Measurements from ENCODE around the gene CEBPB.

The CEBPB gene

DNA sequence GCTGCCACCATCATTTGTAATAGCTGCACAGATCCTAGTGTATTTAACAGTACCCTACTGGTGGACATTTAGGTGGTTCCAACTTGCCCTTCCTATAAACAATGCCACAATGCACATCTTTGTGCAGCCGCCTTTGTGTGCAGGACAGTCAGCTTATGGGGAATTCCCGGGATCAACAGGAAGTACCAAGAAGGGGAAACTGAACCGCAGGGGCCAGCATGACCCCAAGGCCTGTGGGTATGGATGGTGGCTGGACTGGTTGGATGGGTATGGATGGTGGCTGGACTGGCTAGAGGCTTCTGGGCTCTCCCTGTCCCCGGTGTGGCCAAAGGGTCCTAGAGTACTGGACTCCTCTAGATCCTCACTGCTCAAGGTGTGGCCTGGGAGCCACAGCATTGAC lies 46.7 kb downstream of the CEBPB start:
- TF ChIP-seq CTCF (IDR thresholded peaks at IDR 0.05; ENCODE audit: borderline replicate concordance, control extremely low read depth, extremely low read depth, insufficient read depth, missing control alignments): no peak
- in situ Hi-C loops (cut with MboI; ENCODE audit: low sequenced_read_pairs, unreplicated experiment): no loop called here
- no peak for DNase-seq (ENCODE audit: low spot score)

- no peak for DNase-seq (ENCODE audit: low spot score)
- no peak for TF ChIP-seq CTCF (IDR thresholded peaks at IDR 0.05; ENCODE audit: borderline replicate concordance, control extremely low read depth, extremely low read depth, insufficient read depth, missing control alignments)
- in situ Hi-C loops (cut with MboI; ENCODE audit: low sequenced_read_pairs, unreplicated experiment): no loop called here
Measured at GRCh38 chr20:50238081-50238800, 47.6 kb downstream of the CEBPB start.

DNA sequence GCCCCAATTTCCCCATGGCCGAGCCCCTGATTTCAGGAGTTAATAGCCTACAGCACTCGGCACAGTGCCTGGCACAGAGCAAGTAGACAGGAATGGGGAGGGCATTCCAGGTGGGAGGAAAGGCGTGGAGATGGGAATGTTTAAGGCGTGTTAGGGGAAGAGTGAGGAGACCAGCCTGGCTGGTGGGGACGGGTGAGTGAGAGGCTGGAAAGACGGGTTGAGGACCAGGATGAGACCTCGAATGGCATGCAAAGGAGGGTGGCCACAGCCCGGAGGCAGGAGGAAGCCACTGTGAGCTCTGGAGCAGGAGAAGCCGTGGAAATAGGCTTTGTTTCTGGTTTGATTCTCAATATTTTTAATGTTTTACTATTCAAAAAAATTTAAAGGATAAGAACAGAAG lies 49.5 kb downstream of the CEBPB start:
- no peak for DNase-seq (ENCODE audit: low spot score)
- in situ Hi-C loops (cut with MboI; ENCODE audit: low sequenced_read_pairs, unreplicated experiment): no loop called here
- TF ChIP-seq CTCF (IDR thresholded peaks at IDR 0.05; ENCODE audit: borderline replicate concordance, control extremely low read depth, extremely low read depth, insufficient read depth, missing control alignments): no peak

- in situ Hi-C loops (cut with MboI; ENCODE audit: low sequenced_read_pairs, unreplicated experiment): no loop called here
- TF ChIP-seq CTCF (IDR thresholded peaks at IDR 0.05; ENCODE audit: borderline replicate concordance, control extremely low read depth, extremely low read depth, insufficient read depth, missing control alignments): no peak
- DNase-seq (ENCODE audit: low spot score): no peak
Measured at GRCh38 chr20:50242178-50242514, 51.5 kb downstream of the CEBPB start.

Data from GM13976 (cell line).